ENCODE data around the gene FILIP1. TPM values are rescaled to one million over a fixed set of nuclear protein-coding genes. Genes with fewer than 3 reads are reported as not detected.

FILIP1 gene
- total and polyA plus RNA-seq, 12 donors = 16.8 to 269 (median 181) TPM

DNA sequence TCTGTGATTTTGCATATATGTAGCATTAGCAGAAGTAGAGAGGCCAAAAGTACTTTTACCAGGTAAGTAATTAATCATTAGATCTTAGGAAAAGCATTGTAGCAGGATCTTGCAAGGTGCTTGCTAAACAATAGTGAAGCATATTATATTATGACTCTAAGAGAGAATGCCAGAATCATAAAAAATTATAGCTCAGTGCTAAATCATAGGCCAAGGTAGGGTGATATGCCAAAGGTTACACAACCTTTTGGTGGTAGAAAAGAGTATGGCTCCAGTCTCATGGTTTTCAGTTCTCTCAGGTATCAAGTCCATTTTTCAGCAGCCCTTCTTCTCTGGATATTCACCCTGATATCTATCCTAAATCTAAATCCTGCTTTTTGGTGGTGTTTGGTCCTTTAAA, 192.1 kb downstream of the FILIP1 start:
- intact Hi-C loops (cut with DNase I) = loop anchor here in 6 of 10 donors (5.0 to 10.0 kb wide), 5 partner anchors 46 to 226 kb away; no protein-coding TSS in a partner anchor
- H3K27ac ChIP-seq = no peak overlapping the region
- H3K4me1 ChIP-seq = peaks cover 0 to 34% (median 27%) of the 10 kb centered on the region in 9 donors
- no peaks in the 10 kb centered on the region for H3K27me3 ChIP-seq
- no peak overlapping the region for H3K4me3 ChIP-seq
- TF ChIP-seq CTCF (IDR thresholded peaks at IDR 0.05) = no peak
- H3K9me3 ChIP-seq = peaks cover 0 to 4% (median 0%) of the 10 kb centered on the region in 11 donors
- H3K36me3 ChIP-seq = peaks cover 0 to 18% (median 0%) of the 10 kb centered on the region in 9 donors
- DNase-seq (no peak), ATAC-seq (no peak)

DNA sequence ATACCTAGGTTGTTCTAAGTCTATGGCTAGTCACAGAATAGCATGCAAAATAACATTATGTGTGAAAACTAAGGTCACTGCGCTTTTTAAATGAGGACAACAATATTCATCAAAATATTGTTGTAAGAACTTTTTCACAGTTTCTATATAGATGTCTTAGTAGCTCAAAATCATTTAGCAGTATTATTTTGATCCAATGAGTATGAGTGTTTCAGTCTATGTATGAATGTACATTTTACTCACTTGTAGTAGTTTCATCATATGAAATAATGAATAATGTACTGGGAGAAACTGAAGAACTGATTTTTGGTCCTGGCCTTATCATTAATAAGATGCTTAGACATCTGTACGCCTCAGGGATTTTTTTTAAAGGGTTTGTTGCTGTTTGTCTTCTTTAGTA, 192.5 kb downstream of the FILIP1 start:
- peaks cover 0 to 18% (median 0%) of the 10 kb centered on the region in 9 donors for H3K36me3 ChIP-seq
- peak overlapping the region in 1 of 10 donors; percentile 10 for H3K27ac ChIP-seq
- WGBS, 2 donors = 93 to 97% methylated on average over 2 of the region's 2 CpGs
- no peak for TF ChIP-seq CTCF (IDR thresholded peaks at IDR 0.05)
- peaks cover 0 to 30% (median 22%) of the 10 kb centered on the region in 9 donors for H3K4me1 ChIP-seq
- no peaks in the 10 kb centered on the region for H3K27me3 ChIP-seq
- no peak for DNase-seq
- intact Hi-C loops (cut with DNase I) = loop anchor here in 6 of 10 donors (5.0 to 10.0 kb wide), 5 partner anchors 46 to 226 kb away; no protein-coding TSS in a partner anchor
- ATAC-seq = no peak
- H3K4me3 ChIP-seq = no peak overlapping the region
- H3K9me3 ChIP-seq = peaks cover 0 to 4% (median 0%) of the 10 kb centered on the region in 11 donors

GRCh38 chr6:75300531-75300855, 193.1 kb downstream of the FILIP1 start:
- ATAC-seq (peak in 1 of 8 donors; percentile 25), DNase-seq (no peak)
- Histone ChIP-seq H3K4me3 (no peak overlapping the region), H3K36me3 (peaks cover 0 to 23% (median 0%) of the 10 kb centered on the region in 9 donors), H3K27ac (peak overlapping the region in 2 of 10 donors; percentile 10 to 50), H3K4me1 (peaks cover 0 to 26% (median 19%) of the 10 kb centered on the region in 9 donors), H3K9me3 (peaks cover 0 to 4% (median 0%) of the 10 kb centered on the region in 11 donors), H3K27me3 (no peaks in the 10 kb centered on the region)
- no peak for TF ChIP-seq CTCF (IDR thresholded peaks at IDR 0.05)
- intact Hi-C loops (cut with DNase I) = loop anchor here in 6 of 10 donors (5.0 to 10.0 kb wide), 5 partner anchors 47 to 227 kb away; no protein-coding TSS in a partner anchor
- WGBS, 2 donors = 20 to 53% methylated on average over 1 of the region's 1 CpG

DNA sequence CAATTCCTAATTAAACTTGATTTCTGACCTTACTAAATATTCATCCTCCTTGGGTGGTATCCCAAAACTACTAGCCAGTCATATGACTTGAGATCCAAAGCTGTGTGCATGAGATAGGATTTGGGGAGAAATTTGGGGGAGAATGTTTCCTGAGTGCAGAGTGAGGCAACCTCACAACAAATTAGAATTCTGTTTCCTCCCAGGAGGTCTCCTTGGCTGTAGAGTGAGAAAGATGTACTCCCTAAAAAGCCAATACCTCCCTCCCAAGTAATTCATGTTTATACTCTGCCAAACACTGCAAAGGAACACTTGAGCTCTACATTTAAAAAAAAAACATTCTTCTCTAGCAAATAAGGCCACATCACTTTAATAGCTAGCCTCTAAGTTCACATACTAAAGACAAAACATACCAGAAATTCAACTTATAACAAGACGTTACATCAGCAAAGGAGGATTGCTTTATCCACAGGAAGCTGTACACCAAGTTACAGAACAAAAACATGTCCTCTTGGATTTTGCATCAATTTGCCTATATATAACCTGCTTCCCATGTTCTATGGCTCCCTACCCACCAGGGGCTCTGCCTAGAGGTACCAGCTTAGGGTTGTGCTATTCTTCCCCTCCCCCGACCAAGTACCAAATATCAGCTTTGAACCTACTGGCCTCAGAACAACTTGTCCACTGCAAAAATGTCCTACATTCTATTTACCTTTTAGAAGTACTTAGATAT, 193.6 kb downstream of the FILIP1 start:
- no peak for TF ChIP-seq CTCF (IDR thresholded peaks at IDR 0.05)

More for the DNA sequence above, 193.6 kb downstream of the FILIP1 start:
- no peaks in the 10 kb centered on the region for H3K27me3 ChIP-seq
- H3K9me3 ChIP-seq = peaks cover 0 to 4% (median 0%) of the 10 kb centered on the region in 11 donors
- DNase-seq (no peak), ATAC-seq (peak in 2 of 8 donors; percentile 36 to 61)
- H3K27ac ChIP-seq = peak overlapping the region in 2 of 10 donors; percentile 18 to 50
- no peak overlapping the region for H3K4me3 ChIP-seq
- peaks cover 0 to 26% (median 19%) of the 10 kb centered on the region in 9 donors for H3K4me1 ChIP-seq
- intact Hi-C loops (cut with DNase I) = loop anchor here in 9 of 10 donors (5.0 to 10.0 kb wide), 6 partner anchors 47 to 227 kb away; no protein-coding TSS in a partner anchor
- 65 to 66% methylated on average over 2 of the region's 2 CpGs for WGBS, 2 donors
- peaks cover 0 to 28% (median 0%) of the 10 kb centered on the region in 9 donors for H3K36me3 ChIP-seq

All from heart right ventricle (tissue), 16 donors.